ENCODE results near the gene SIX2. TPM values are rescaled to one million over a fixed set of nuclear protein-coding genes. Genes with fewer than 3 reads are reported as not detected.

The SIX2 gene
- total RNA-seq, 4 donors from 2014 or later = 0.58 TPM; not detected in 3

DNA sequence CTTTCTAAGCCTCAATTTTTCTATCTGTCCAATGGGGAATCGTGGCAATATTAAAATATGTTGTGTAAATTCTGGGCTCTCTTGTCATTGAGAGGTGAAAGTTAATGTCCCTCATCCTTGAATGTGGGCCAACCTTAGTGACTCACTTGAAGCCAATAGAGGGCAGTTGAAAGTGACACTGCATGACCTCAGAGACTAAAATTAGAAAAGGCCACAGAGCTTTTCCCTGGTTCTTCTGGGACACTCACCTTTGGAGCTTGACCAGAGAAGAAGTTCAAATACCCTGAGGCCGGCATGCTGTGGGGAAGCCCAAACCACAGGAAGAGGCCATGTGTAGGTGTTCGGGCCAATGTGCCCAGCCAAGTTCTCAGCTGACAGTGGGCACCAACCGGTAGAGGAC is 24.1 kb upstream of the SIX2 start:
- TF ChIP-seq, protein P1, sequence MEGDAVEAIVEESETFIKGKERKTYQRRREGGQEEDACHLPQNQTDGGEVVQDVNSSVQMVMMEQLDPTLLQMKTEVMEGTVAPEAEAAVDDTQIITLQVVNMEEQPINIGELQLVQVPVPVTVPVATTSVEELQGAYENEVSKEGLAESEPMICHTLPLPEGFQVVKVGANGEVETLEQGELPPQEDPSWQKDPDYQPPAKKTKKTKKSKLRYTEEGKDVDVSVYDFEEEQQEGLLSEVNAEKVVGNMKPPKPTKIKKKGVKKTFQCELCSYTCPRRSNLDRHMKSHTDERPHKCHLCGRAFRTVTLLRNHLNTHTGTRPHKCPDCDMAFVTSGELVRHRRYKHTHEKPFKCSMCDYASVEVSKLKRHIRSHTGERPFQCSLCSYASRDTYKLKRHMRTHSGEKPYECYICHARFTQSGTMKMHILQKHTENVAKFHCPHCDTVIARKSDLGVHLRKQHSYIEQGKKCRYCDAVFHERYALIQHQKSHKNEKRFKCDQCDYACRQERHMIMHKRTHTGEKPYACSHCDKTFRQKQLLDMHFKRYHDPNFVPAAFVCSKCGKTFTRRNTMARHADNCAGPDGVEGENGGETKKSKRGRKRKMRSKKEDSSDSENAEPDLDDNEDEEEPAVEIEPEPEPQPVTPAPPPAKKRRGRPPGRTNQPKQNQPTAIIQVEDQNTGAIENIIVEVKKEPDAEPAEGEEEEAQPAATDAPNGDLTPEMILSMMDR (IDR thresholded peaks at IDR 0.05) = no peak
- no peak for TF ChIP-seq POLR2A (IDR thresholded peaks at IDR 0.05)
- intact Hi-C loops (cut with DNase I; ENCODE audit: low total_unique reads) = no loop called here
- H3K4me3 ChIP-seq (ENCODE audit: low read depth, poor library complexity, severe bottlenecking) = no peak overlapping the region
- WGBS, 2 donors = 83 to 87% methylated on average over 4 of the region's 4 CpGs
- DNase-seq (ENCODE audit: low spot score in 2 of 2) = no peak

- TF ChIP-seq POLR2A (IDR thresholded peaks at IDR 0.05) = no peak
- TF ChIP-seq, protein P1 (IDR thresholded peaks at IDR 0.05) = no peak
- DNase-seq (ENCODE audit: low spot score in 2 of 2) = no peak
- intact Hi-C loops (cut with DNase I; ENCODE audit: low total_unique reads) = no loop called here
- 72 to 79% methylated on average over 3 of the region's 3 CpGs for WGBS, 2 donors
- H3K4me3 ChIP-seq (ENCODE audit: low read depth, poor library complexity, severe bottlenecking) = no peak overlapping the region
Observed at GRCh38 chr2:45031028-45031427, 21.8 kb upstream of the SIX2 start.

GRCh38 chr2:45030553-45030952 is 21.3 kb upstream of the SIX2 start:
- 80 to 90% methylated on average over 4 of the region's 4 CpGs for WGBS, 2 donors
- TF ChIP-seq POLR2A (IDR thresholded peaks at IDR 0.05) = no peak
- TF ChIP-seq, protein P1 (IDR thresholded peaks at IDR 0.05) = no peak
- intact Hi-C loops (cut with DNase I; ENCODE audit: low total_unique reads) = no loop called here
- H3K4me3 ChIP-seq (ENCODE audit: low read depth, poor library complexity, severe bottlenecking) = no peak overlapping the region
- no peak for DNase-seq (ENCODE audit: low spot score in 2 of 2)

- TF ChIP-seq, protein P1 (IDR thresholded peaks at IDR 0.05) = no peak
- TF ChIP-seq POLR2A (IDR thresholded peaks at IDR 0.05) = no peak
- WGBS, 2 donors = 52 to 66% methylated on average over 6 of the region's 6 CpGs
- no peak overlapping the region for H3K4me3 ChIP-seq (ENCODE audit: low read depth, poor library complexity, severe bottlenecking)
- intact Hi-C loops (cut with DNase I; ENCODE audit: low total_unique reads) = no loop called here
- no peak for DNase-seq (ENCODE audit: low spot score in 2 of 2)
Observed at GRCh38 chr2:45029215-45029614, 20.0 kb upstream of the SIX2 start.

GRCh38 chr2:45028276-45028675 is 19.0 kb upstream of the SIX2 start:
- TF ChIP-seq, protein P1 (IDR thresholded peaks at IDR 0.05) = no peak
- TF ChIP-seq POLR2A (IDR thresholded peaks at IDR 0.05) = no peak
- intact Hi-C loops (cut with DNase I; ENCODE audit: low total_unique reads) = no loop called here
- DNase-seq (ENCODE audit: low spot score in 2 of 2) = no peak
- no peak overlapping the region for H3K4me3 ChIP-seq (ENCODE audit: low read depth, poor library complexity, severe bottlenecking)
- 85 to 88% methylated on average over 1 of the region's 1 CpG for WGBS, 2 donors

DNA sequence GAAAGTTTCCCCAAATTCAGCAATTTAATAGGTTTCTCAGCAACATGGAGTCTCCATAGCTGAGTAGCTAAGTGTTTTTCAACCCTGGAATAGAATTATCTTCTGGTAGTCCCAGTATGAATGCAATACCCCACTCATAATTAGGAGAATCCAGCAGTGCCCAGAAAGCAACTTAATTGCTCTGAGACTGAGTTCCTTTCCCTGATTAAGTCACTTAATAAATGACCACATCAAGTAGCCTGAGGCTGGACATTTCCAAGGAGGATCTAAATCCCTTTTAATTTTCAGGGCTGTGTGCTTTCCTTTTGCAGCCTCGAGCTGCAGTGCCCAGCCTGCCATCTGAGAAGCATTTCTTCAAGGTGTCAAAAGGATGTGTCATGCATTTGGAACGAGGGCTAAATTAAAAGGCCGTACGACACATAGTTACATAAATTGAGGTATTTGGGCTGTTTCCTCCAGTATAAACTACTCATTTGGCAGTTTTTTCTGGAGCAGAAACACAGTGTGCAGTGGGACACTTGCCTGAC is 17.7 kb upstream of the SIX2 start:
- WGBS, 2 donors = 75 to 83% methylated on average over 4 of the region's 4 CpGs
- intact Hi-C loops (cut with DNase I; ENCODE audit: low total_unique reads) = no loop called here
- TF ChIP-seq POLR2A (IDR thresholded peaks at IDR 0.05) = no peak
- TF ChIP-seq, protein P1 (IDR thresholded peaks at IDR 0.05) = no peak
- H3K4me3 ChIP-seq (ENCODE audit: low read depth, poor library complexity, severe bottlenecking) = no peak overlapping the region
- no peak for DNase-seq (ENCODE audit: low spot score in 2 of 2)

Measured in lower leg skin (tissue), 4 donors.